ENCODE measurements around the gene CAMK1D. TPM values are rescaled to one million over a fixed set of nuclear protein-coding genes. Genes with fewer than 3 reads are reported as not detected.
A peak's percentile ranks its signal among the peaks of the same experiment; 100 is the strongest.
"Not testable (repeated sequence)": the region's sequence is repeated elsewhere in the genome, so short reads cannot be mapped to it uniquely, and the experiment has no call there.

Gene CAMK1D
- total RNA-seq, 2 experiments from 2014 or later: 16.7 to 17.8 TPM

- H3K36me3 Mint-ChIP-seq (ENCODE audit: low read depth); H3K4me1 Mint-ChIP-seq; H3K27ac Mint-ChIP-seq; H3K9me3 Mint-ChIP-seq; H3K4me3 Mint-ChIP-seq; H3K27me3 Mint-ChIP-seq; DNase-seq: not testable (repeated sequence)
- ChIA-PET POLR2A (interaction anchor here (1.0 kb wide), 1 partner anchor 10 kb away, joined by 3 read pairs; no protein-coding TSS in a partner anchor), CTCF (interaction anchor here (1.1 kb wide), 1 partner anchor 27 kb away, joined by 4 read pairs; no protein-coding TSS in a partner anchor)
These were observed 21.0 kb upstream of the CAMK1D start for GRCh38 chr10:12328312-12328711.

- no peak overlapping the region for H3K4me3 Mint-ChIP-seq
- ChIA-PET POLR2A (interaction anchor here (1.5 to 2.0 kb wide), 2 partner anchors 14 to 17 kb away, joined by 6 to 8 read pairs; partner anchors contain the start of gene CAMK1D), CTCF (interaction anchor here (0.6 kb wide), 1 partner anchor 272 kb away, joined by 4 read pairs; no protein-coding TSS in a partner anchor)
- no peaks in the 10 kb centered on the region for H3K36me3 Mint-ChIP-seq (ENCODE audit: low read depth)
- no peak overlapping the region for H3K27ac Mint-ChIP-seq
- H3K4me1 Mint-ChIP-seq: peaks cover 16% of the 10 kb centered on the region
- H3K27me3 Mint-ChIP-seq: peaks cover 2% of the 10 kb centered on the region
- DNase-seq: no peak
- no peaks in the 10 kb centered on the region for H3K9me3 Mint-ChIP-seq
These were observed 16.6 kb upstream of the CAMK1D start for GRCh38 chr10:12332572-12333379.

GRCh38 chr10:12333380-12334185 is 15.8 kb upstream of the CAMK1D start:
- Mint-ChIP-seq H3K4me3 (no peak overlapping the region), H3K27ac (peak overlapping the region; percentile 21), H3K36me3 (ENCODE audit: low read depth) (no peaks in the 10 kb centered on the region), H3K9me3 (no peaks in the 10 kb centered on the region), H3K27me3 (peaks cover 2% of the 10 kb centered on the region), H3K4me1 (peaks cover 16% of the 10 kb centered on the region)
- ChIA-PET POLR2A (interaction anchor here (1.5 to 2.0 kb wide), 2 partner anchors 13 to 16 kb away, joined by 6 to 8 read pairs; partner anchors contain the start of gene CAMK1D), CTCF (no interaction called here)
- peak; percentile 29 for DNase-seq

- POLR2A ChIA-PET: interaction anchor here (1.5 to 2.0 kb wide), 2 partner anchors 12 to 15 kb away, joined by 6 to 8 read pairs; partner anchors contain the start of gene CAMK1D
- H3K9me3 Mint-ChIP-seq: no peaks in the 10 kb centered on the region
- peaks cover 16% of the 10 kb centered on the region for H3K4me1 Mint-ChIP-seq
- no peak overlapping the region for H3K27ac Mint-ChIP-seq
- H3K4me3 Mint-ChIP-seq: no peak overlapping the region
- DNase-seq: no peak
- CTCF ChIA-PET: no interaction called here
- peaks cover 2% of the 10 kb centered on the region for H3K27me3 Mint-ChIP-seq
- no peaks in the 10 kb centered on the region for H3K36me3 Mint-ChIP-seq (ENCODE audit: low read depth)
These were observed 15.2 kb upstream of the CAMK1D start for GRCh38 chr10:12334186-12334530.

- H3K4me3 Mint-ChIP-seq; H3K27ac Mint-ChIP-seq; H3K36me3 Mint-ChIP-seq (ENCODE audit: low read depth); CTCF ChIA-PET; DNase-seq; H3K27me3 Mint-ChIP-seq; POLR2A ChIA-PET; H3K9me3 Mint-ChIP-seq: not testable (repeated sequence)
- H3K4me1 Mint-ChIP-seq: peaks cover 16% of the 10 kb centered on the region
These were observed 14.2 kb upstream of the CAMK1D start for GRCh38 chr10:12335169-12335568.

GRCh38 chr10:12337453-12338372 is 11.6 kb upstream of the CAMK1D start:
- DNase-seq: no peak
- Mint-ChIP-seq H3K27me3 (peaks cover 7% of the 10 kb centered on the region), H3K4me1 (peaks cover 18% of the 10 kb centered on the region), H3K9me3 (no peaks in the 10 kb centered on the region), H3K36me3 (ENCODE audit: low read depth) (no peaks in the 10 kb centered on the region), H3K4me3 (no peak overlapping the region), H3K27ac (no peak overlapping the region)
- ChIA-PET CTCF (no interaction called here), POLR2A (interaction anchor here (0.7 kb wide), 1 partner anchor 10 kb away, joined by 3 read pairs; no protein-coding TSS in a partner anchor)

- H3K4me1 Mint-ChIP-seq: peaks cover 6% of the 10 kb centered on the region
- no peak for DNase-seq
- H3K4me3 Mint-ChIP-seq: no peak overlapping the region
- peaks cover 11% of the 10 kb centered on the region for H3K27me3 Mint-ChIP-seq
- no peak overlapping the region for H3K27ac Mint-ChIP-seq
- ChIA-PET POLR2A (no interaction called here), CTCF (no interaction called here)
- no peaks in the 10 kb centered on the region for H3K36me3 Mint-ChIP-seq (ENCODE audit: low read depth)
- no peaks in the 10 kb centered on the region for H3K9me3 Mint-ChIP-seq
These were observed 10.4 kb upstream of the CAMK1D start for GRCh38 chr10:12338981-12339380.

GRCh38 chr10:12340371-12340770 is 9.0 kb upstream of the CAMK1D start:
- ChIA-PET POLR2A (no interaction called here), CTCF (no interaction called here)
- H3K27me3 Mint-ChIP-seq: peaks cover 11% of the 10 kb centered on the region
- H3K36me3 Mint-ChIP-seq (ENCODE audit: low read depth): no peaks in the 10 kb centered on the region
- no peaks in the 10 kb centered on the region for H3K9me3 Mint-ChIP-seq
- DNase-seq: no peak
- H3K4me1 Mint-ChIP-seq: peaks cover 9% of the 10 kb centered on the region
- H3K27ac Mint-ChIP-seq: no peak overlapping the region
- no peak overlapping the region for H3K4me3 Mint-ChIP-seq

- POLR2A ChIA-PET: no interaction called here
- H3K27me3 Mint-ChIP-seq: peaks cover 11% of the 10 kb centered on the region
- H3K4me1 Mint-ChIP-seq: peaks cover 9% of the 10 kb centered on the region
- DNase-seq: no peak
- CTCF ChIA-PET: no interaction called here
- no peaks in the 10 kb centered on the region for H3K9me3 Mint-ChIP-seq
- H3K36me3 Mint-ChIP-seq (ENCODE audit: low read depth): no peaks in the 10 kb centered on the region
- no peak overlapping the region for H3K27ac Mint-ChIP-seq
- H3K4me3 Mint-ChIP-seq: no peak overlapping the region
These were observed 8.4 kb upstream of the CAMK1D start for GRCh38 chr10:12340937-12341336.

GRCh38 chr10:12341526-12341925 is 7.8 kb upstream of the CAMK1D start:
- CTCF ChIA-PET: no interaction called here

GRCh38 chr10:12344375-12345110 is 4.8 kb upstream of the CAMK1D start:
- CTCF ChIA-PET: interaction anchor here (0.7 to 2.2 kb wide), 4 partner anchors 21 to 359 kb away, joined by 3 to 9 read pairs (median 4); no protein-coding TSS in a partner anchor
- DNase-seq: no peak

More at GRCh38 chr10:12341526-12341925, 7.8 kb upstream of the CAMK1D start:
- no peak overlapping the region for H3K4me3 Mint-ChIP-seq
- H3K27me3 Mint-ChIP-seq: peaks cover 11% of the 10 kb centered on the region
- H3K9me3 Mint-ChIP-seq: no peaks in the 10 kb centered on the region
- H3K27ac Mint-ChIP-seq: no peak overlapping the region
- no peaks in the 10 kb centered on the region for H3K36me3 Mint-ChIP-seq (ENCODE audit: low read depth)
- peaks cover 10% of the 10 kb centered on the region for H3K4me1 Mint-ChIP-seq
- no peak for DNase-seq
- POLR2A ChIA-PET: no interaction called here

GRCh38 chr10:12346707-12347106 is 2.6 kb upstream of the CAMK1D start:
- Mint-ChIP-seq H3K36me3 (ENCODE audit: low read depth) (peaks cover 7% of the 10 kb centered on the region), H3K9me3 (no peaks in the 10 kb centered on the region), H3K4me1 (peaks cover 39% of the 10 kb centered on the region), H3K4me3 (no peak overlapping the region), H3K27ac (no peak overlapping the region), H3K27me3 (peaks cover 30% of the 10 kb centered on the region)
- ChIA-PET CTCF (interaction anchor here (0.8 kb wide), 1 partner anchor 310 kb away, joined by 3 read pairs; no protein-coding TSS in a partner anchor), POLR2A (interaction anchor here (1.8 kb wide), 1 partner anchor 13 kb away, joined by 8 read pairs; no protein-coding TSS in a partner anchor)
- DNase-seq: no peak

More at GRCh38 chr10:12344375-12345110, 4.8 kb upstream of the CAMK1D start:
- H3K27ac Mint-ChIP-seq: peak overlapping the region; percentile 9
- H3K27me3 Mint-ChIP-seq: peaks cover 23% of the 10 kb centered on the region
- H3K4me3 Mint-ChIP-seq: no peak overlapping the region
- H3K36me3 Mint-ChIP-seq (ENCODE audit: low read depth): no peaks in the 10 kb centered on the region
- peaks cover 25% of the 10 kb centered on the region for H3K4me1 Mint-ChIP-seq
- no peaks in the 10 kb centered on the region for H3K9me3 Mint-ChIP-seq
- POLR2A ChIA-PET: no interaction called here

All from activated CD4-positive, alpha-beta memory T cell treated with anti-CD3 and anti-CD28 coated beads, Interleukin-2, amount 10 ng/mL, durations not matched to agents 7 days and 5 days (primary cell).